EL (cell line): ENCODE measurements around the gene SPDYE18.
"Not testable (repeated sequence)": the region's sequence is repeated elsewhere in the genome, so short reads cannot be mapped to it uniquely, and the experiment has no call there.

Experiments
- DNase-seq: peaks from one replicate; pipeline ENCODE4 v3.0.0-alpha.2; 2016

Gene SPDYE18

GRCh38 chr7:77005461-77006057, 56.8 kb downstream of the SPDYE18 start:
- not testable (repeated sequence) for DNase-seq

GRCh38 chr7:77004151-77004550, 58.2 kb downstream of the SPDYE18 start:
- DNase-seq: not testable (repeated sequence)

GRCh38 chr7:77003241-77003640, 59.1 kb downstream of the SPDYE18 start:
- DNase-seq: not testable (repeated sequence)

- DNase-seq: not testable (repeated sequence)
Observed at GRCh38 chr7:77002678-77003233, 59.6 kb downstream of the SPDYE18 start.

GRCh38 chr7:77002104-77002503, 60.3 kb downstream of the SPDYE18 start:
- DNase-seq: not testable (repeated sequence)
